CD14-positive monocyte (primary cell): Measurements from ENCODE around the gene OR13A1. TPM values are rescaled to one million over a fixed set of nuclear protein-coding genes. Genes with fewer than 3 reads are reported as not detected.
A peak's percentile ranks its signal among the peaks of the same experiment; 100 is the strongest.

Experiments used
- DNase-seq, 3 donors: peaks; one replicate each; pipeline ENCODE4 v3.0.0-alpha.2; 2011 to 2022
- H2AFZ ChIP-seq: 2 replicates; pipeline ENCODE4 v1.6.0; 2012; ENCODE audit warnings: mild to moderate bottlenecking, low read depth, low read length, inconsistent platforms; ENCODE audit not compliant: insufficient read depth, poor library complexity, severe bottlenecking
- H3K27ac ChIP-seq, 2 donors: 1 replicate in 1 of 2; 2 replicates in 1 of 2; pipeline ENCODE4 v1.5.1; 2012 to 2013; ENCODE audit warnings: low read length in 2 of 2, control low read depth in 1 of 2, inconsistent platforms in 1 of 2, low read depth in 1 of 2, mild to moderate bottlenecking in 1 of 2
- H3K27me3 ChIP-seq, 2 donors: one replicate each; pipeline versions ENCODE4 v1.6.0 to v1.6.1; 2011 to 2013; ENCODE audit warnings: low read length in 2 of 2; ENCODE audit not compliant: control insufficient read depth in 2 of 2, insufficient read depth in 2 of 2
- H3K36me3 ChIP-seq, 2 donors: replicated peaks in 1 of 2; 1 replicate in 1 of 2; 2 replicates in 1 of 2; pipeline versions ENCODE4 v1.5.1 to v1.6.1; 2012 to 2013; ENCODE audit warnings: low read length in 2 of 2, control low read depth in 1 of 2, inconsistent platforms in 1 of 2, mild to moderate bottlenecking in 1 of 2; ENCODE audit not compliant: insufficient read depth in 2 of 2, control insufficient read depth in 1 of 2
- H3K4me1 ChIP-seq, 2 donors: 1 replicate in 1 of 2; 2 replicates in 1 of 2; pipeline versions ENCODE4 v1.5.1 to v1.6.1; 2012 to 2013; ENCODE audit warnings: low read length in 2 of 2, control low read depth in 1 of 2, inconsistent platforms in 1 of 2, mild to moderate bottlenecking in 1 of 2, moderate library complexity in 1 of 2; ENCODE audit not compliant: insufficient read depth in 2 of 2, control insufficient read depth in 1 of 2
- H3K4me2 ChIP-seq: replicated peaks from 2 replicates; pipeline ENCODE3; 2012; ENCODE audit warnings: low read length, moderate library complexity, mild to moderate bottlenecking; ENCODE audit not compliant: poor library complexity, severe bottlenecking; ENCODE audit errors: extremely low read depth
- H3K4me3 ChIP-seq, 3 experiments: fragments of 200-600 bp in 1 of 3; sonication (generic) in 1 of 3; replicated peaks in 1 of 3; 1 replicate in 2 of 3; 2 replicates in 1 of 3; pipeline ENCODE4 v1.5.1; 2011 to 2013; ENCODE audit warnings: low read length in 3 of 3, mild to moderate bottlenecking in 3 of 3, control low read depth in 2 of 3, low read depth in 2 of 3, inconsistent platforms in 1 of 3, moderate library complexity in 1 of 3
- H3K79me2 ChIP-seq: 2 replicates; pipeline ENCODE4 v1.6.0; 2012; ENCODE audit warnings: mild to moderate bottlenecking, control low read depth, inconsistent platforms, low read length, moderate library complexity; ENCODE audit not compliant: insufficient read depth
- H3K9ac ChIP-seq: 2 replicates; pipeline ENCODE4 v1.6.0; 2017; ENCODE audit warnings: low read length, mild to moderate bottlenecking; ENCODE audit not compliant: insufficient read depth, poor library complexity, severe bottlenecking
- H3K9me3 ChIP-seq, 2 donors: replicated peaks in 1 of 2; 1 replicate in 1 of 2; 2 replicates in 1 of 2; pipeline versions ENCODE4 v1.5.1 to v1.6.1; 2012 to 2013; ENCODE audit warnings: low read length in 2 of 2, control low read depth in 1 of 2; ENCODE audit not compliant: control insufficient read depth in 1 of 2, insufficient read depth in 1 of 2
- H4K20me1 ChIP-seq: 2 replicates; pipeline ENCODE4 v1.6.0; 2012; ENCODE audit warnings: mild to moderate bottlenecking, low read length, control low read depth, moderate library complexity; ENCODE audit not compliant: insufficient read depth
- H3K27ac Mint-ChIP-seq, 7 donors: one replicate each; pipeline ENCODE4 v1.8.0; 2020; ENCODE audit warnings: mild to moderate bottlenecking in 7 of 7, mixed read lengths in 7 of 7, moderate library complexity in 6 of 7, inconsistent platforms in 2 of 7
- H3K27me3 Mint-ChIP-seq, 3 donors: one replicate each; pipeline ENCODE4 v1.8.0; 2021 to 2022; ENCODE audit warnings: low read depth in 3 of 3, mild to moderate bottlenecking in 3 of 3, mixed read lengths in 3 of 3, moderate library complexity in 3 of 3, inconsistent platforms in 1 of 3
- H3K36me3 Mint-ChIP-seq, 2 donors: one replicate each; pipeline ENCODE4 v1.8.0; 2020; ENCODE audit warnings: mixed read lengths in 2 of 2, inconsistent platforms in 1 of 2, mild to moderate bottlenecking in 1 of 2
- H3K4me1 Mint-ChIP-seq: one replicate; pipeline ENCODE4 v1.8.0; 2020; ENCODE audit warnings: mild to moderate bottlenecking, mixed read lengths
- H3K4me3 Mint-ChIP-seq, 2 donors: one replicate each; pipeline ENCODE4 v1.8.0; 2020; ENCODE audit warnings: mild to moderate bottlenecking in 2 of 2, mixed read lengths in 2 of 2, moderate library complexity in 1 of 2
- H3K9me3 Mint-ChIP-seq, 7 donors: one replicate each; pipeline ENCODE4 v1.8.0; 2020 to 2022; ENCODE audit warnings: mixed read lengths in 7 of 7, mild to moderate bottlenecking in 6 of 7, moderate library complexity in 6 of 7, inconsistent platforms in 2 of 7
- WGBS: methylation state at CpG from one replicate; pipeline ENCODE4 v1.1.5; 2013; ENCODE audit warnings: missing lambda C conversion rate; ENCODE audit not compliant: insufficient coverage; 5-methylcytosine and 5-hydroxymethylcytosine counted together
- intact Hi-C, 2 donors: fragments of 100-400 bp; cut with micrococcal nuclease; formaldehyde crosslinking; loops; one replicate each; pipeline versions ENCODE4 v1.15.0 to v1.15.1; 2023
- polyA plus RNA-seq, 3 donors: library from polyadenylated mRNA; depleted of rRNA in 1 of 3; unstranded in 2 of 3; stranded (reverse) in 1 of 3; fragments of 300-500 nt in 2 of 3; fragments of >200 nt in 1 of 3; fragmentation: Illumina TruSeq in 2 of 3; gene quantifications; 1 replicate in 2 of 3; 2 replicates in 1 of 3; pipeline ENCODE4 v1.2.3, GENCODE V29; 2012 to 2021
- TF ChIP-seq, protein P1 (sequence below): fragments of 200-600 bp; IDR thresholded peaks from one replicate; pipeline ENCODE4 v1.8.0; 2022; ENCODE audit warnings: antibody characterized with exemption, mild to moderate bottlenecking

Gene OR13A1
- polyA plus RNA-seq, 3 donors, result 0.08 to 0.14 TPM; not detected in 1

DNA sequence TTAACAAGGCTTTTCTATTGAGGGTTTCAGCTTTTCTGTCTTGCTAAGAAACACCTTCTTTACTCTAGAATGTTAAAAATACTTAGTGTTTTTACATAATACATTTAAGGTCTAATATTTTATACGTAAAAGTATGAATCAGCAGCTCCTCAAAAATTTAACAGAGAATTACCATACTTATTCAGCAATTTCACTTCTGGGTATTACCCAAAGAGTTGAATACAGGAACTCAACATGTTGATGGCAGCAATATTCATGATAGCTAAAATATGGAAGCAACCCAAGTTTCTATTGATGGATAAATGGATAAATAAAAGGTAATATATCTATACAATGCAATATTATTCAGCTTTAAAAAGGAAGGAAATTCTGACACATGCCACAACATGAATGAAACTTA, 9.7 kb upstream of the OR13A1 start:
- H3K4me2 ChIP-seq, result no peak overlapping the region
- intact Hi-C loops, result no loop called here
- H3K9ac ChIP-seq, result no peak overlapping the region
- H3K27me3 ChIP-seq, result no peaks in the 10 kb centered on the region
- H3K9me3 Mint-ChIP-seq, result peaks cover 0 to 16% (median 8%) of the 10 kb centered on the region in 7 donors
- peaks cover 2 to 4% (median 2%) of the 10 kb centered on the region in 3 donors for H3K27me3 Mint-ChIP-seq
- no peaks in the 10 kb centered on the region for H3K36me3 Mint-ChIP-seq
- H3K4me3 Mint-ChIP-seq, result no peak overlapping the region
- H3K9me3 ChIP-seq, result no peaks in the 10 kb centered on the region
- H3K27ac ChIP-seq, result no peak overlapping the region
- H3K36me3 ChIP-seq, result no peaks in the 10 kb centered on the region
- TF ChIP-seq, protein P1, sequence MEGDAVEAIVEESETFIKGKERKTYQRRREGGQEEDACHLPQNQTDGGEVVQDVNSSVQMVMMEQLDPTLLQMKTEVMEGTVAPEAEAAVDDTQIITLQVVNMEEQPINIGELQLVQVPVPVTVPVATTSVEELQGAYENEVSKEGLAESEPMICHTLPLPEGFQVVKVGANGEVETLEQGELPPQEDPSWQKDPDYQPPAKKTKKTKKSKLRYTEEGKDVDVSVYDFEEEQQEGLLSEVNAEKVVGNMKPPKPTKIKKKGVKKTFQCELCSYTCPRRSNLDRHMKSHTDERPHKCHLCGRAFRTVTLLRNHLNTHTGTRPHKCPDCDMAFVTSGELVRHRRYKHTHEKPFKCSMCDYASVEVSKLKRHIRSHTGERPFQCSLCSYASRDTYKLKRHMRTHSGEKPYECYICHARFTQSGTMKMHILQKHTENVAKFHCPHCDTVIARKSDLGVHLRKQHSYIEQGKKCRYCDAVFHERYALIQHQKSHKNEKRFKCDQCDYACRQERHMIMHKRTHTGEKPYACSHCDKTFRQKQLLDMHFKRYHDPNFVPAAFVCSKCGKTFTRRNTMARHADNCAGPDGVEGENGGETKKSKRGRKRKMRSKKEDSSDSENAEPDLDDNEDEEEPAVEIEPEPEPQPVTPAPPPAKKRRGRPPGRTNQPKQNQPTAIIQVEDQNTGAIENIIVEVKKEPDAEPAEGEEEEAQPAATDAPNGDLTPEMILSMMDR, result no peak
- no peaks in the 10 kb centered on the region for H3K79me2 ChIP-seq
- no peak overlapping the region for H3K27ac Mint-ChIP-seq
- no CpG with 5 or more reads among the region's 1 CpG for WGBS
- no peaks in the 10 kb centered on the region for H4K20me1 ChIP-seq
- H3K4me1 Mint-ChIP-seq, result peaks cover 9% of the 10 kb centered on the region
- H3K4me3 ChIP-seq, result no peak overlapping the region
- no peak overlapping the region for H2AFZ ChIP-seq
- H3K4me1 ChIP-seq, result no peaks in the 10 kb centered on the region
- DNase-seq, result peak in 1 of 3 donors; percentile 8

GRCh38 chr10:45319702-45320101, 4.3 kb upstream of the OR13A1 start:
- WGBS, result 93% methylated on average over 2 of the region's 2 CpGs
- H3K4me3 ChIP-seq, result no peak overlapping the region
- no peaks in the 10 kb centered on the region for H3K27me3 ChIP-seq
- H3K4me3 Mint-ChIP-seq, result no peak overlapping the region
- no peak overlapping the region for H2AFZ ChIP-seq
- no peaks in the 10 kb centered on the region for H3K79me2 ChIP-seq
- H3K27me3 Mint-ChIP-seq, result peaks cover 0 to 1% (median 0%) of the 10 kb centered on the region in 3 donors
- DNase-seq, result no peak
- peaks cover 4% of the 10 kb centered on the region for H3K4me1 Mint-ChIP-seq
- no peak overlapping the region for H3K27ac ChIP-seq
- H3K4me2 ChIP-seq, result no peak overlapping the region
- no peak overlapping the region for H3K27ac Mint-ChIP-seq
- TF ChIP-seq, protein P1, result no peak
- no peak overlapping the region for H3K9ac ChIP-seq
- H3K36me3 Mint-ChIP-seq, result no peaks in the 10 kb centered on the region
- peaks cover 4 to 11% of the 10 kb centered on the region in 2 donors for H3K9me3 ChIP-seq
- H3K4me1 ChIP-seq, result no peaks in the 10 kb centered on the region
- no peaks in the 10 kb centered on the region for H4K20me1 ChIP-seq
- intact Hi-C loops, result no loop called here
- no peaks in the 10 kb centered on the region for H3K36me3 ChIP-seq
- peaks cover 0 to 15% (median 7%) of the 10 kb centered on the region in 7 donors for H3K9me3 Mint-ChIP-seq
